IPS-NIHi7 (cell line): ENCODE results near the gene PRXL2B.
"Not testable (repeated sequence)": the region's sequence is repeated elsewhere in the genome, so short reads cannot be mapped to it uniquely, and the experiment has no call there.

Experiments used
- DNase-seq: peaks from one replicate; pipeline ENCODE4 v3.0.0; 2012; ENCODE audit warnings: mixed read lengths; ENCODE audit errors: extremely low spot score

The PRXL2B gene

GRCh38 chr1:2550309-2550861 lies 36.2 kb upstream of the PRXL2B start:
- DNase-seq = not testable (repeated sequence)

GRCh38 chr1:2551544-2551943 lies 35.0 kb upstream of the PRXL2B start:
- not testable (repeated sequence) for DNase-seq

GRCh38 chr1:2552189-2552588 lies 34.4 kb upstream of the PRXL2B start:
- no peak for DNase-seq

- DNase-seq = not testable (repeated sequence)
Observed at GRCh38 chr1:2553076-2553475, 33.5 kb upstream of the PRXL2B start.

- DNase-seq = no peak
Observed at GRCh38 chr1:2553871-2554620, 32.5 kb upstream of the PRXL2B start.

- DNase-seq = peak; percentile 49
Observed at GRCh38 chr1:2554621-2555387, 31.8 kb upstream of the PRXL2B start.

GRCh38 chr1:2555634-2556276 lies 30.8 kb upstream of the PRXL2B start:
- DNase-seq = no peak

GRCh38 chr1:2556277-2556677 lies 30.3 kb upstream of the PRXL2B start, which contains the start of gene TNFRSF14:
Gene TNFRSF14 (plus strand): TSS chr1:2556371. CDS start chr1:2556665, 294 bp downstream.
- no peak for DNase-seq

- DNase-seq = no peak
Observed at GRCh38 chr1:2556678-2557481, 29.7 kb upstream of the PRXL2B start.

- no peak for DNase-seq
Observed at GRCh38 chr1:2557482-2558400, 28.8 kb upstream of the PRXL2B start.

- no peak for DNase-seq
Observed at GRCh38 chr1:2558420-2558819, 28.2 kb upstream of the PRXL2B start.

GRCh38 chr1:2558861-2559260 lies 27.7 kb upstream of the PRXL2B start:
- no peak for DNase-seq

- DNase-seq = no peak
Observed at GRCh38 chr1:2559509-2560298, 26.9 kb upstream of the PRXL2B start.

GRCh38 chr1:2560299-2561073 lies 26.1 kb upstream of the PRXL2B start:
- DNase-seq = no peak

- DNase-seq = no peak
Observed at GRCh38 chr1:2561446-2561845, 25.1 kb upstream of the PRXL2B start.

- DNase-seq = no peak
Observed at GRCh38 chr1:2561898-2562895, 24.4 kb upstream of the PRXL2B start.

- no peak for DNase-seq
Observed at GRCh38 chr1:2563205-2563604, 23.4 kb upstream of the PRXL2B start.
